Measurements from ENCODE around the gene MARVELD1. TPM values are rescaled to one million over a fixed set of nuclear protein-coding genes. Genes with fewer than 3 reads are reported as not detected.
"Not testable (repeated sequence)": the region's sequence is repeated elsewhere in the genome, so short reads cannot be mapped to it uniquely, and the experiment has no call there.

The MARVELD1 gene
- total and polyA plus RNA-seq, 2 experiments from 2014 or later, result 29.4 to 64.8 TPM

GRCh38 chr10:97687785-97688781 is 25.4 kb upstream of the MARVELD1 start:
- peak overlapping the region; percentile 61 for H3K4me2 ChIP-seq (ENCODE audit: unreplicated experiment)
- peak overlapping the region; percentile 64 for H2AFZ ChIP-seq
- peak; percentile 87 for DNase-seq
- H3K9me2 ChIP-seq (ENCODE audit: insufficient read depth), result no peaks in the 10 kb centered on the region
- H3K36me3 ChIP-seq (ENCODE audit: low read depth), result no peaks in the 10 kb centered on the region
- H3F3A ChIP-seq (ENCODE audit: insufficient read depth), result peaks cover 61% of the 10 kb centered on the region
- WGBS, 2 experiments (ENCODE audit: low coverage in 1 of 2, low lambda C conversion rate in 2 of 2, missing lambda C conversion rate in 2 of 2), result 10 to 15% methylated on average over 14 of the region's 14 CpGs
- H3K27me3 ChIP-seq (replicated peaks; ENCODE audit: insufficient read depth), result no peaks in the 10 kb centered on the region
- peaks cover 50% of the 10 kb centered on the region for H3K4me1 ChIP-seq (ENCODE audit: insufficient read depth)
- H3K9me3 ChIP-seq (ENCODE audit: low read depth), result no peaks in the 10 kb centered on the region
- H4K20me1 ChIP-seq (ENCODE audit: insufficient read depth), result no peaks in the 10 kb centered on the region
- H3K4me3 ChIP-seq, result peak overlapping the region; percentile 31
- peak overlapping the region; percentile 94 for H3K9ac ChIP-seq
- TF ChIP-seq EZH2phosphoT487 (IDR thresholded peaks at IDR 0.05; ENCODE audit: insufficient read depth, low read depth) (no peak), EZH2 (IDR thresholded peaks at IDR 0.05; ENCODE audit: insufficient read depth, poor library complexity, severe bottlenecking) (no peak)
- peaks cover 37% of the 10 kb centered on the region for H3K79me2 ChIP-seq (ENCODE audit: insufficient read depth)
- in situ Hi-C loops (cut with MboI), result no loop called here
- peak overlapping the region; percentile 99 for H3K27ac ChIP-seq

GRCh38 chr10:97689559-97690020 is 23.9 kb upstream of the MARVELD1 start:
- 31 to 34% methylated on average over 5 of the region's 5 CpGs for WGBS, 2 experiments (ENCODE audit: low coverage in 1 of 2, low lambda C conversion rate in 2 of 2, missing lambda C conversion rate in 2 of 2)
- no peaks in the 10 kb centered on the region for H3K9me2 ChIP-seq (ENCODE audit: insufficient read depth)
- peak overlapping the region; percentile 33; the same call in 1 of the 2 replicates for H2AFZ ChIP-seq
- H3K27me3 ChIP-seq (replicated peaks; ENCODE audit: insufficient read depth), result no peaks in the 10 kb centered on the region
- peaks cover 48% of the 10 kb centered on the region for H3F3A ChIP-seq (ENCODE audit: insufficient read depth)
- in situ Hi-C loops (cut with MboI), result no loop called here
- H3K4me3 ChIP-seq, result no peak overlapping the region
- no peaks in the 10 kb centered on the region for H3K9me3 ChIP-seq (ENCODE audit: low read depth)
- H3K4me1 ChIP-seq (ENCODE audit: insufficient read depth), result peaks cover 35% of the 10 kb centered on the region
- H3K4me2 ChIP-seq (ENCODE audit: unreplicated experiment), result peak overlapping the region; percentile 41
- TF ChIP-seq EZH2 (IDR thresholded peaks at IDR 0.05; ENCODE audit: insufficient read depth, poor library complexity, severe bottlenecking) (no peak), EZH2phosphoT487 (IDR thresholded peaks at IDR 0.05; ENCODE audit: insufficient read depth, low read depth) (no peak)
- DNase-seq, result peak; percentile 98
- peak overlapping the region; percentile 99 for H3K27ac ChIP-seq
- peak overlapping the region; percentile 94 for H3K9ac ChIP-seq
- no peaks in the 10 kb centered on the region for H4K20me1 ChIP-seq (ENCODE audit: insufficient read depth)
- H3K79me2 ChIP-seq (ENCODE audit: insufficient read depth), result peaks cover 22% of the 10 kb centered on the region
- H3K36me3 ChIP-seq (ENCODE audit: low read depth), result no peaks in the 10 kb centered on the region

DNA sequence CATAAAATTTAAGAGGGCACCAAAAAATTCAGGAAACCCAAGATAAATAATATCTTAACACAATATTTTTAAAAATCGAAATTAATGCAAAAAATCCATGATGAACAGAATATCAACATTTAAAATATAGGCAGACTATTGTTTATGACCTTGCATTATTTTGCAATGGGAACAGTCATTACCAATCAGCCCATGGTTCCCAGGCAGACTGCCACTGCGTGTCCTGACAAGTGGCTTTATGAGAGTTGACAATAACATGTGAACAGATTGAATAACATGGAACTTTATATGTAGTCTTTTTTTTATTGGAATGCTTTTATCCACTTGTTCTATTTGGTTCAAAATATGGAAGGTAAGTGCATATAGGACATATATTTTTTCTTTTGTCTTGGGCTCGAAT is 23.4 kb upstream of the MARVELD1 start:
- WGBS, 2 experiments (ENCODE audit: low coverage in 1 of 2, low lambda C conversion rate in 2 of 2, missing lambda C conversion rate in 2 of 2), result 96 to 98% methylated on average over 3 of the region's 3 CpGs
- peaks cover 17% of the 10 kb centered on the region for H3K79me2 ChIP-seq (ENCODE audit: insufficient read depth)
- DNase-seq, result peak; percentile 41
- H3K4me1 ChIP-seq (ENCODE audit: insufficient read depth), result peaks cover 30% of the 10 kb centered on the region
- H3K27ac ChIP-seq, result peak overlapping the region; percentile 99
- H3K9me3 ChIP-seq (ENCODE audit: low read depth), result no peaks in the 10 kb centered on the region
- H3K9me2 ChIP-seq (ENCODE audit: insufficient read depth), result no peaks in the 10 kb centered on the region
- TF ChIP-seq EZH2phosphoT487 (IDR thresholded peaks at IDR 0.05; ENCODE audit: insufficient read depth, low read depth) (no peak), EZH2 (IDR thresholded peaks at IDR 0.05; ENCODE audit: insufficient read depth, poor library complexity, severe bottlenecking) (no peak)
- peak overlapping the region; percentile 29 for H3K4me2 ChIP-seq (ENCODE audit: unreplicated experiment)
- H2AFZ ChIP-seq, result peak overlapping the region; percentile 33; the same call in 1 of the 2 replicates
- no peak overlapping the region for H3K4me3 ChIP-seq
- in situ Hi-C loops (cut with MboI), result no loop called here
- H3K27me3 ChIP-seq (replicated peaks; ENCODE audit: insufficient read depth), result no peaks in the 10 kb centered on the region
- H3K9ac ChIP-seq, result peak overlapping the region; percentile 58
- H4K20me1 ChIP-seq (ENCODE audit: insufficient read depth), result no peaks in the 10 kb centered on the region
- peaks cover 43% of the 10 kb centered on the region for H3F3A ChIP-seq (ENCODE audit: insufficient read depth)
- H3K36me3 ChIP-seq (ENCODE audit: low read depth), result no peaks in the 10 kb centered on the region

DNA sequence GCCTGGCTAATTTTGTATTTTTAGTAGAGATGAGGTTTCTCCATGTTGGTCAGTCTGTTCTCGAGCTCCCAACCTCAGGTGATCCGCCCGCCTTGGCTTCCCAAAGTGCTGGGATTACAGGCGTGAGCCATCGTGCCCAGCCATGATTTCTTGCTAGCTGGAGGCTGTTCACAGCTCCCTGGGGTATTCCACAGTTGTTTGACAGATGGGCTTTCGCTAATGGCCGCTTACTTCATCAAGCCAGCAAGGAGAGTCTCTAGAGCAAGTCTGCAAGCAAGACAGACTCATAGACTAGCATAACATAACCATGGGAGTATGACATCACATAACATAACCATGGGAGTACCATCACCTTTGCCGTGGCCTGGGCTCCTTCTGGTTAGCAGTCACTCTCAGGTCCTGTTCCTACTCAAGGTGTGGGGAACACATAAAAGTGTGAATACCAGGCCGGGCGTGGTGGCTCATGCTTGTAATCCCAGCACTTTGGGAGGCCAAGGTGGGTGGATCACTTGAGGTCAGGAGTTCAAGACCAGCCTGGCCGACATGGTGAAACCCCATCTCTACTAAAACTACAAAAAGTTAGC is 15.4 kb upstream of the MARVELD1 start:
- H3K9me3 ChIP-seq (ENCODE audit: low read depth); H3K27ac ChIP-seq; H4K20me1 ChIP-seq (ENCODE audit: insufficient read depth); H2AFZ ChIP-seq; H3K4me1 ChIP-seq (ENCODE audit: insufficient read depth); H3F3A ChIP-seq (ENCODE audit: insufficient read depth); H3K9me2 ChIP-seq (ENCODE audit: insufficient read depth); H3K79me2 ChIP-seq (ENCODE audit: insufficient read depth); H3K36me3 ChIP-seq (ENCODE audit: low read depth); H3K27me3 ChIP-seq (replicated peaks; ENCODE audit: insufficient read depth); H3K9ac ChIP-seq; H3K4me2 ChIP-seq (ENCODE audit: unreplicated experiment); H3K4me3 ChIP-seq; in situ Hi-C loops (cut with MboI); DNase-seq: not testable (repeated sequence)
- 77 to 78% methylated on average over 11 of the region's 11 CpGs for WGBS, 2 experiments (ENCODE audit: low coverage in 1 of 2, low lambda C conversion rate in 2 of 2, missing lambda C conversion rate in 2 of 2)
